Putamen (tissue), 1 donor: Measurements from ENCODE around the gene CTNNA1.
"Not testable (repeated sequence)": the region's sequence is repeated elsewhere in the genome, so short reads cannot be mapped to it uniquely, and the experiment has no call there.

Experiments
- DNase-seq: peaks from one replicate; pipeline ENCODE4 v3.0.0-alpha.2; 2016; ENCODE audit warnings: low spot score

The CTNNA1 gene

DNA sequence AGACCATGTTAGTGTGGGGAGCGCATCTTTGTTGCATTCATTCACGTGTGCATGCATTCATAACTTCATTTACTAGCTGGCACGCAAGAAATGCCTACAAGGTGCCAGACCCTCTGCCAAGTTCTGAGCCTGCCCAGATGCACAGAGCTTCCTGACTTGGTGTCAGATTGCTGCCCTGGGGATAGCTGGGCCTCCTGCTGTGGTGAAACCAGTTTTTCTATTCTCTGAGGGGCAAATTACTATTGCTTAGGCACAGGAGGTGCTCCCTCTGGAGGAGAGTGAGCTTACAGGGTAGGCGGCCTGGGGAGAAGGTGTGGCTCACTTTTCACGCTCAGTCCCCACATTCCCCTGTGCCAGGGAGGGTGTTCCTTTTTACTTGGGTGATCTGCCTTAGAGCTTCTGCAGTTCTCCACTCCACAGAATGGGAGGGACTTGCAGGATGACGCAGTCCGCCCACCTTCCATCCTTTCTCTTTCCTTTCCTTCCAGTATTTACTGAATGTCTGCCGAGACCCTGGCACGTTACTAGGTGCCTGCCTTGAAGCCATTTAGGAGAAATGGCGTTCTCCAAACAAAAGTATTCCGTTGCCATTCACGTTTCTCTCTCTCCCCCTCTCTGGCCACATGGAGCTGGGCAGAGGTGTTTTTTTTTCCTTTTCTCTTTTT lies 27.9 kb upstream of the CTNNA1 start:
- DNase-seq, result peak; percentile 79

GRCh38 chr5:138725818-138726416 lies 27.3 kb upstream of the CTNNA1 start:
- no peak for DNase-seq

DNA sequence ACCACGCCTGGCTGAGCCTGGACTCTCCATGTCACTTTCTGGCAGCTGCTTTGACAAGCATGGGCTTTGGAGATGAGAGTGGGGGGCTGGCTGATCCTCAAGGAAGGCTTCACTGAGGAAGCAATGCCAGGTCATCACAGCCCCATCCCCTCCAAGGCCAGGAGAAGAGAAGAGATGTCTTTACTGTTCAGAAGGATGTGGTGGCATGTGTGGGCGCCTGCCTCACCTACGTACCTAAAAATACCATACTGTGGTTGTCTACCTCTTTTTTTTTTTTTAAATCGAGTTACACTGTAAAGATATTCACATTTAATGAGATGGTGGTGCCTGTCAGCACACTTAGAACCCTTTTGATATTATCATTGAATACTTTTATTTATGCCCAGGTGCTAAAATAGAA lies 26.4 kb upstream of the CTNNA1 start:
- no peak for DNase-seq

DNA sequence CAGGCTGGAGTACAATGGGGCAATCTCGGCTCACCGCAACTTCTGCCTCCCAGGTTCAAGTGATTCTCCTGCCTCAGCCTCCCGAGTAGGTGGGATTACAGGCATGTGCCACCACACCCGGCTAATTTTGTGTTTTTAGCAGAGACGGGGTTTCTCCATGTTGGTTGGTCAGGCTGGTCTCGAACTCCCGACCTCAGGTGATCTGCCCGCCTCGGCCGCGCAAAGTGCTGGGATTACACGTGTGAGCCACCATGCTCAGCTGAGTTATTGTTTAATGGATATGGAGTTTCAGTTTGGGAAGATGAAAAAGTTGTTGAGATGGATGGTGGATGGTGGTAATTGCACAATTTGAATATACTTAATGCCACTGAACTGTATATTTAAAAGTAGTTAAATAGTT lies 22.7 kb upstream of the CTNNA1 start:
- DNase-seq, result not testable (repeated sequence)

DNA sequence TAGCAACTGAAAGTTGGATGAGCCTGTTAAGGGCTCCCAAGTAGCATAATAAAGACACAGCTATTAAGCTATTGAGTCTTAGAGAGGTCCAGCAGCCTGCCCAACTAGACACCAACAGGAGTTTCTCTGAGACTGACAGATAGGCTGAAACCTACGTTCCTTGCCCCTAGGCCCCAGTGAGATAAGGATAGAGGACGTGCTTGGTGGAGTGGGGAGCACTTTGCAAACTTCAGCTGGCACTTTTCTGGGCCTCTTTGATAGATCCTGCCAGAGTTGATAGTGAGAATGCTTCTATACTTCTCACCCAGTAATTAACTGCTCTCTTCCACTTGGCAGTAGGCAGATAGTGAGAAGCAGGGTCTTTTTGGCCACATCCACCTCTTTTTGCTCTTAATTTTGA lies 20.8 kb upstream of the CTNNA1 start:
- no peak for DNase-seq

DNA sequence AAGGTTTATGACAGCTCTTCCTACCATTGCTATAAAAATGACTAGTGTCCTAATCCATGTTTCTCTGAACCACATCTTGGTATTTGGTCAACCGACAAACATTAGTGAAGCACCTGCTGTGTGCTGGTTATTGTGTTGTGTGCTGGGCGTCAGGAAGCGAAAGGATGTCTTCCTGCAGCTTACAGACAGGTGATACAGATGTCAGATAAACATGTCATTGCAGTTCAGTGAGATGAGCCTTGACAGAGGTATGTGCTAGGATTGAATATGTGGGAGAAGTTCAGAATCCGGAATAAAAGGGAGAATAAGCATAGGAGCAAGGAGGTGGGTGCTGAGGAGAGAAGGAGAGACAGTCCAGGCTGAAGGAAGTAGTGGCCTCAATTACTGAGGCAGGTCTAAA lies 20.3 kb upstream of the CTNNA1 start:
- no peak for DNase-seq

DNA sequence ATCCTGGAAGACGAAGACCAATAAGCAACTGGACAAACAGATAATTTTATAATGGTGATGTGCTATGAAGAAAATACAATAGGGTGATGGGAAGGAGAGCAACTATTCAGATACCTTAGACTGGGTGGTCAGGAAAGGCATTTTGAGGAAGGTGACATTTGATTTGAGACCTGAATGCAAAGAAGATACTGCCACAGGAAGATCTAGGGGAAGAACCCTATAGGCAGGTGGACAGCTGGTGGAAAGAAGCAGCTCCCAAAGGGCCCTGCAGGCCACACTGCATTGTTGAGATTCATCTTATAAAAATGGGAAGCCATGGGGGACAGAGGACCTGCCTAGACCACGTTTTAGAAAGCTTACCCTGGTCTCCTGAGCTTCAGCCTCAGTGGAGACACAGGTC lies 19.7 kb upstream of the CTNNA1 start:
- DNase-seq, result no peak

- no peak for DNase-seq
Measured at GRCh38 chr5:138736293-138736692, 16.9 kb upstream of the CTNNA1 start.

- no peak for DNase-seq
Measured at GRCh38 chr5:138737494-138738265, 15.5 kb upstream of the CTNNA1 start.

- no peak for DNase-seq
Measured at GRCh38 chr5:138738399-138738798, 14.8 kb upstream of the CTNNA1 start.

GRCh38 chr5:138739938-138740337 lies 13.3 kb upstream of the CTNNA1 start:
- DNase-seq, result no peak

- DNase-seq, result no peak
Measured at GRCh38 chr5:138743484-138743883, 9.7 kb upstream of the CTNNA1 start.

DNA sequence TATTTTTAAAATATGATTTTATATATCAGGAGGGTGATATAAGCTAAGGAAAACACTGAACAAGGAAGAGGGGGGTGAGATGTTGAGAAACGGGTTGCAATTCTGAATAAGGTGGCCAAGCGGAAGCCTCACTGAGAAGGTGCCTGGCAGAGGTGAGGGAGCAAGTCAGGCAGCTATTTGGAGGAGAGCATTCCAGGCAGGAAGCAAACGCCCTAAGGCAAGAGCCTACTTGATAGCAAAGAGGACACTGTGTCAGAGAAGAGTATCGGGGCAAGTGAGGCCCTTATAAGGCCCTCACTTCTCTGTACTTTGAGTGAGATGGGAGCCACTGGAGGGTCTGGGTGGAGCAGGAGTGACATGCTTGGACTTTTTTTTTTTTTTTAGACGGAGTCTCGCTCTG lies 8.0 kb upstream of the CTNNA1 start:
- DNase-seq, result no peak

DNA sequence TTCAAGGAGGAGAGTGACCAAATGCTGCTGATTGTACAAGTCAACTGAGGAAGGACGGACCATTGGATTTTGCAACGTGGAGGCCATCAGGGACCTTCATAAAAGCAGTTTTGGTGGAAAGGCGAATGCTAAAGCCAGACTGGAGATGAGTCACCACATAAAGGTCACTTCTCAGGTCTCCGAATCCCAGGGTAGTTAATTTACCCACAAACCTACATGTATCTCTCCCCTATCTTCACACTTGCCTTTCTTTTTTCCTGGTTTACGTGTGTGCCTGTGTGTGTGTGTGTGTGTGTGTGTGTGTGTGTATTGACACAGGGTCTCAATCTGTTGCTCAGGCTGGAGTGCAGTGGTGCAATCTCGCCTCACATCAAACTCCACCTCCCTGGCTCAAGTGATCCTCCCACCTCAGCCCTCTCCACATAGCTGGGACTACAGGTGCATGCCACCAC lies 4.6 kb upstream of the CTNNA1 start:
- DNase-seq, result no peak

DNA sequence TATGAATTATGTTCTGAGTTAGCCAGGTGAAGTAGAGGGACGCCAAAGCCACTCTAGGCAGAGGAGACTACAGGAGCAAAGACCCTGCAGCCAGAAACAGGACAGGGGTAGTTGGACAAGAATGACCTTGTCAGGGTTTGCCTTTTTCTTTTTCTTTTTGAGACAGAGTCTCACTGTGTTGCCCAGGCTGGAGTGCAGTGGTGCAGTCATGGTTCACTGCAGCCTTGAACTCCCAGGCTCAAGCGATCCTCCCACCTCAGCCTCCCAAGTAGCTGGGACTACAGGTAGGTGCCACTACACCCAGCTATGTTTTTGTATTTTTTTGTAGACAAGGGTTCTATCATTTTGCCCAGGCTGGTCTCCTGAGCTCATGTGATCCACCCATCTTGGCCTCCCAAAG lies 1.9 kb upstream of the CTNNA1 start:
- not testable (repeated sequence) for DNase-seq

GRCh38 chr5:138752341-138752950 lies 779 bp upstream of the CTNNA1 start:
- DNase-seq, result no peak

GRCh38 chr5:138753794-138754698 lies 821 bp downstream of the CTNNA1 start:
- DNase-seq, result peak; percentile 74

- no peak for DNase-seq
Measured at GRCh38 chr5:138754699-138755057, 1.5 kb downstream of the CTNNA1 start.

DNA sequence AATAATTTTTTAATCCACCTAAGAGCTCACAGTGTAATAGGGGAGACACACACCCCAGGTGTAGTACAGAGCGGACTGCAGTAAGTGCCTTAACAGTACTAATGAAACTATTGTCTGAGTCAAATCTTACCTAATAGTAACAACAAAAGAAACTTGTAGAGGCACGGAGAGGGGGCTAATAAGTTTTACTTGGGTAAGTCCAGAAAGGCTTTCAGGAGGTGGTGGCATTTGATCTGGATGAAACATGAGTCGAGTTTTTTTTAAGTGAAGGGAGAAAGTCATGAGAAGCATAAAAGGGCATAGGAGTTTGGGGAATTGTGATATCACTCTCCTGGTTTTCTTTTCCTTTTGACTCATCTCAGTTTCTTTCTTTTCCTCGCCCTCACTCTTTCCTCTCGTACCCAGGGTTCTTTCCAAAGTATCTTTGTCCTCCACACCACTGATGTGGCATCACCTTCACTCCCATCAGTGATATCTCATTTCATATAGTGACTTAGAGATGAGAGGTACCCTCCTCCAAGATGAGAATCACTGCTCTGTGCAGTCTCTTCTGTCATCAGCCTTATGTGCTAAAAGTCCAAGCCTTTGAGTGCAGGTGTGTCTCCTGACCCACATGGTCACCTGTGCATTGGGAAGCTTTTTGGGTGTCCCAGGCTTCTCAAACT lies 2.0 kb downstream of the CTNNA1 start:
- DNase-seq, result no peak

- DNase-seq, result no peak
Measured at GRCh38 chr5:138757061-138757776, 4.0 kb downstream of the CTNNA1 start.
